ENCODE measurements around the gene RAB39A.
"Not testable (repeated sequence)": the region's sequence is repeated elsewhere in the genome, so short reads cannot be mapped to it uniquely, and the experiment has no call there.

Gene RAB39A, protein sequence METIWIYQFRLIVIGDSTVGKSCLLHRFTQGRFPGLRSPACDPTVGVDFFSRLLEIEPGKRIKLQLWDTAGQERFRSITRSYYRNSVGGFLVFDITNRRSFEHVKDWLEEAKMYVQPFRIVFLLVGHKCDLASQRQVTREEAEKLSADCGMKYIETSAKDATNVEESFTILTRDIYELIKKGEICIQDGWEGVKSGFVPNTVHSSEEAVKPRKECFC

DNA sequence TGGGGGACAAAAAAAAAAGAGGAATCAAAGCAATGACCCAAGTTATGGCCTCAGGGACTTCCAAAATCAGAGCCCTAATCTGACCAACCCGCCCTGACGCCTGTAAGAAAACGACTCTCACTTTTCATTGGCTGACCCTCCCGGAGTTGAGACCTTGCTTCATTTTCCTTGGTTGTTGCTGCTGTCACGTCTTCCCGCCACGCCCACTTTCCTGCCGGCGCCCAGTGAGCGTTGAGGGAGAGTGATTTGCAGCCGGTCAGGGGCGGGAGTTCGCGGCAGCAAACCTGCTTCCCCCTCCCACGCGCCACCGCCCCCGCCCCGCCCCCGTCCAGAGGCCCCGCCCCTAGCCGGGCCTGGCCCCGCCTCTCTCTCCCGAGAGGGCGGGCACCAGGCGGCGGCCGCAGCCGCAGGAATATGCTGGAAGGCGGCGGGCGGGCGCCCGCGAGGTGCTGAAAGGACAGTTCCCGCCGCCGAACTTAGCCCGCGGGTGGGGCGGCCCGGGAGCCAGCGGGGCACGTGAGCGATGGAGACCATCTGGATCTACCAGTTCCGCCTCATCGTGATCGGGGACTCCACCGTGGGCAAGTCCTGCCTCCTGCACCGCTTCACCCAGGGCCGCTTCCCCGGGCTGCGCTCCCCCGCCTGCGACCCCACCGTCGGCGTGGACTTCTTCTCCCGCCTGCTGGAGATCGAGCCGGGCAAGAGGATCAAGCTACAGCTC lies at the start of gene RAB39A:
RAB39A (plus strand) TSS at position 403 of the 721 bp plus-strand sequence; CDS start at position 524, 121 bp downstream.
- Histone ChIP-seq H3K27me3 (ENCODE audit: control insufficient read depth, insufficient read depth, low read length) (no peaks in the 10 kb centered on the region), H3K4me3 (ENCODE audit: low read length) (peak within 1 kb of the TSS; percentile 91), H3K27ac (ENCODE audit: low read length) (peak within 1 kb of the TSS; percentile 35), H3K9me3 (ENCODE audit: control insufficient read depth, low read depth, low read length) (no peaks in the 10 kb centered on the region), H3K36me3 (ENCODE audit: control insufficient read depth, low read depth, low read length) (no peaks in the 10 kb centered on the region), H3K4me1 (ENCODE audit: control insufficient read depth, low read depth, low read length) (peaks cover 3% of the 10 kb centered on the region), H3K9ac (ENCODE audit: low read length) (peak within 1 kb of the TSS; percentile 79)

DNA sequence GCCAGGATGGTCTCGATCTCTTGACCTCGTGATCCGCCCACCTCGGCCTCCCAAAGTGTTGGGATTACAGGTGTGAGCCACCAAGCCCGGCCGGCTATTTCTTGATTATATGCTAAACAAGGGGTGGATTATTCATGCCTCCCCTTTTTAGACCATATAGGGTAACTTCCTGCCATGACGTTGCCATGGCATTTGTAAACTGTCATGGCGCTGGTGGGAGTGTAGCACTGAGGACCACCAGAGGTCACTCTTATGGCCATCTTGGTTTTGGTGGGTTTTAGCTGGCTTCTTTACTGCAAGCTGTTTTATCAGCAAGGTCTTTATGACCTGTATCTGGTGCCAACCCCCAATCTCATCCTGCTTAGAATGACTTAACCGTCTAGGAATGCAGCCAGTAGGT lies 46.8 kb upstream of the RAB39A start:
- H3K36me3 ChIP-seq (ENCODE audit: control insufficient read depth, low read depth, low read length); H3K9ac ChIP-seq (ENCODE audit: low read length); H3K4me3 ChIP-seq (ENCODE audit: low read length); H3K4me1 ChIP-seq (ENCODE audit: control insufficient read depth, low read depth, low read length); H3K27ac ChIP-seq (ENCODE audit: low read length); H3K9me3 ChIP-seq (ENCODE audit: control insufficient read depth, low read depth, low read length); H3K27me3 ChIP-seq (ENCODE audit: control insufficient read depth, insufficient read depth, low read length): not testable (repeated sequence)

DNA sequence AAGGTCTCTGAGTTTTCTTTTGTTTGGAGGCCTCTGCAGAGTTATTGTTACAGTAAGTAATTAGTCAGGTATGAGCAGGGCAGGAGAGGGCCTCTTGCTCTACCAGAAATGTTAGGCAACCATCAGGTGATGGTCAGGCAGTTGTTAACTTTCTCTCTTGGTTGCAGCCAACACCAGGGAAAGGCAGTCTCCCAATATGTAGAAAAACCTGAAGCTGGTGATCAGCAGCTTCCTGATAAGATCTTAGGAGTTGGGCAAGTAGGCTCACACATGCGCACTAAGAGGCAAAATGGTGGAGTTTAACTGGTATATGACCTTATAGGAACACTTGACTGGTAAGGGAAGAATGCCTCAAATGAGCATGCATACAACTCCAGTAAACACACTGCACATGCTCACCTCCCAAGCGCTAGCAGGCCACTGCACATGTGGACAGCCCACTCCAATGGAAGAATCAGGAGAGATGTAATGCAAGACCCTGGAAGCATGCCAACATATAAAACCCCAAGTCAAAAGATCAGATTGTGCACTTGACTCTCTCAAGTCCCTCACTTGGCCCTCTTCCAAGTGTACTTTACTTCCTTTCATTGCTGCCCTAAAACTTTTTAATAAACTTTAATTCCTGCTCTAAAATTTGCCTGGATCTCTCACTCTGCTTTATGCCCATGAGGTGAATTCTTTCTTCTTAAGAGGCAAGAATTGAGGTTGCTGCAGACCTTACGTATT lies 46.0 kb upstream of the RAB39A start:
- no peaks in the 10 kb centered on the region for H3K27me3 ChIP-seq (ENCODE audit: control insufficient read depth, insufficient read depth, low read length)
- no peak overlapping the region for H3K9ac ChIP-seq (ENCODE audit: low read length)
- peaks cover 5% of the 10 kb centered on the region for H3K4me1 ChIP-seq (ENCODE audit: control insufficient read depth, low read depth, low read length)
- H3K4me3 ChIP-seq (ENCODE audit: low read length): no peak overlapping the region
- H3K27ac ChIP-seq (ENCODE audit: low read length): no peak overlapping the region
- H3K9me3 ChIP-seq (ENCODE audit: control insufficient read depth, low read depth, low read length): no peaks in the 10 kb centered on the region
- no peaks in the 10 kb centered on the region for H3K36me3 ChIP-seq (ENCODE audit: control insufficient read depth, low read depth, low read length)

DNA sequence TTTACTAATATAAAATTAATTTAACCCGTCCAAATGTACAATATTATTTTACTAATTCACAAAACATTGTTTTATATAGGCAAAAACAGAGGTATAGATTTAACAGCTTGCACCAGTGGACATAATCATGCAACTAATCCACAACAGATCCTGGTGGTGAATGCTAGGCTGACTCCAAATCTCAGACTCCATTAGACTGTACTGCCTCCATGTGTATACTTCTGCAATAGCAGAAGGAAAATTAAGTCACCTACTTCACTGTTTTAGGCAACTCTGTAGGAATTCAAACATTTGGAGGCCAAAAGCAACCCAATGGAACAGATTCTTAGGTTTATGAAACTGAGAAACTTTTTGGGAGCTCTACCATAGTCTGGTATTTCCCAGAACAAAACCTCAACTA lies 30.0 kb upstream of the RAB39A start:
- no peak overlapping the region for H3K4me3 ChIP-seq (ENCODE audit: low read length)
- H3K36me3 ChIP-seq (ENCODE audit: control insufficient read depth, low read depth, low read length): no peaks in the 10 kb centered on the region
- no peaks in the 10 kb centered on the region for H3K4me1 ChIP-seq (ENCODE audit: control insufficient read depth, low read depth, low read length)
- no peak overlapping the region for H3K27ac ChIP-seq (ENCODE audit: low read length)
- no peaks in the 10 kb centered on the region for H3K27me3 ChIP-seq (ENCODE audit: control insufficient read depth, insufficient read depth, low read length)
- H3K9me3 ChIP-seq (ENCODE audit: control insufficient read depth, low read depth, low read length): no peaks in the 10 kb centered on the region
- no peak overlapping the region for H3K9ac ChIP-seq (ENCODE audit: low read length)

DNA sequence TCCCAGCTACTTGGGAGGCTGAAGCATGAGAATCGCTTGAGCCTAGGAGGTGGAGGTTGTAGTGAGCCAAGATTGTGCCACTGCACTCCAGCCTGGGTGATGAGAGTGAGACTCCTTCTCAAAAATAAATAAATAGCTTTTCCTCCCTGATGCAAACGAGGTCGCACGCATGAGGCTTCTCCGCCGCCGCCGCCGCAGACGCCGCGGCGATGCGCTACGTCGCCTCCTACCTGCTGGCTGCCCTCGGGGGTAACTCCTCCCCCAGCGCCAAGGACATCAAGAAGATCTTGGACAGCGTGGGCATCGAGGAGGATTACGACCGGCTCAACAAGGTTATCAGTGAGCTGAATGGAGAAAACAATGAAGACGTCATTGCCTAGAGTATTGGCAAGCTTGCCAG lies 20.0 kb upstream of the RAB39A start:
- Histone ChIP-seq H3K9me3 (ENCODE audit: control insufficient read depth, low read depth, low read length) (no peaks in the 10 kb centered on the region), H3K9ac (ENCODE audit: low read length) (no peak overlapping the region), H3K36me3 (ENCODE audit: control insufficient read depth, low read depth, low read length) (no peaks in the 10 kb centered on the region), H3K27me3 (ENCODE audit: control insufficient read depth, insufficient read depth, low read length) (no peaks in the 10 kb centered on the region), H3K4me1 (ENCODE audit: control insufficient read depth, low read depth, low read length) (no peaks in the 10 kb centered on the region), H3K27ac (ENCODE audit: low read length) (no peak overlapping the region), H3K4me3 (ENCODE audit: low read length) (no peak overlapping the region)

DNA sequence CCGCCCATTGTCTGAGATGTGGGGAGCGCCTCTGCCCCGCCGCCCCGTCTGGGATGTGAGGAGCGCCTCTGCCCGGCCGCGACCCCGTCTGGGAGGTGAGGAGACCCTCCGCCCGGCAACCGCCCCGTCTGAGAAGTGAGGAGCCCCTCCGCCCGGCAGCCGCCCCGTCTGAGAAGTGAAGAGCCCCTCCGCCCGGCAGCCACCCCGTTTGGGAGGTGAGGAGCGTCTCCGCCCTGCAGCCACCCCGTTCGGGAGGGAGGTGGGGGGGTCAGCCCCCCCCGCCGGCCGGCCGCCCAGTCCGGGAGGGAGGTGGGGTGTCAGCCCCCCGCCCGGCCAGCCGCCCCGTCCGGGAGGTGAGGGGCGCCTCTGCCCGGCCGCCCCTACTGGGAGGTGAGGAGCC lies 15.8 kb upstream of the RAB39A start:
- not testable (repeated sequence) for H3K27ac ChIP-seq (ENCODE audit: low read length); H3K27me3 ChIP-seq (ENCODE audit: control insufficient read depth, insufficient read depth, low read length); H3K9me3 ChIP-seq (ENCODE audit: control insufficient read depth, low read depth, low read length); H3K36me3 ChIP-seq (ENCODE audit: control insufficient read depth, low read depth, low read length); H3K4me3 ChIP-seq (ENCODE audit: low read length); H3K9ac ChIP-seq (ENCODE audit: low read length); H3K4me1 ChIP-seq (ENCODE audit: control insufficient read depth, low read depth, low read length)

DNA sequence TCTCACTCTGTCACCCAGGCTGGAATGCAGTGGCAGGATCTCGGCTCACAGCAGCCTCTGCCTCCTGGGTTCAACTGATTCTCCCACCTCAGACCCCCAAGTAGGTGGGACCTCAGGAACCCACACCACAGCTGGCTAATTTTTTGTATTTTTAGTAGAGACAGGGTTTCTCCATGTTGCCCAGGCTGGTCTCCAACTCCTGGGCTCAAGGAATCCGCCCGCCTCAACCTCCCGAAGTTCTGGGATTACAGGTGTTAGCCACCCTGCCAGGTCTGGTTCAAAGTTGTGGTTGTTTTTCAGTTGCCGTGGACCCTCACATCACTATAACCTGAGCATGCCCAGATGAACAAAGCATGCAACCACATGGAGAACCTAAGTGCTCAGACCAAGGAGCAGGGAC lies 13.0 kb upstream of the RAB39A start:
- no peak overlapping the region for H3K4me3 ChIP-seq (ENCODE audit: low read length)
- no peak overlapping the region for H3K9ac ChIP-seq (ENCODE audit: low read length)
- no peaks in the 10 kb centered on the region for H3K4me1 ChIP-seq (ENCODE audit: control insufficient read depth, low read depth, low read length)
- no peaks in the 10 kb centered on the region for H3K36me3 ChIP-seq (ENCODE audit: control insufficient read depth, low read depth, low read length)
- no peak overlapping the region for H3K27ac ChIP-seq (ENCODE audit: low read length)
- H3K27me3 ChIP-seq (ENCODE audit: control insufficient read depth, insufficient read depth, low read length): no peaks in the 10 kb centered on the region
- H3K9me3 ChIP-seq (ENCODE audit: control insufficient read depth, low read depth, low read length): no peaks in the 10 kb centered on the region

DNA sequence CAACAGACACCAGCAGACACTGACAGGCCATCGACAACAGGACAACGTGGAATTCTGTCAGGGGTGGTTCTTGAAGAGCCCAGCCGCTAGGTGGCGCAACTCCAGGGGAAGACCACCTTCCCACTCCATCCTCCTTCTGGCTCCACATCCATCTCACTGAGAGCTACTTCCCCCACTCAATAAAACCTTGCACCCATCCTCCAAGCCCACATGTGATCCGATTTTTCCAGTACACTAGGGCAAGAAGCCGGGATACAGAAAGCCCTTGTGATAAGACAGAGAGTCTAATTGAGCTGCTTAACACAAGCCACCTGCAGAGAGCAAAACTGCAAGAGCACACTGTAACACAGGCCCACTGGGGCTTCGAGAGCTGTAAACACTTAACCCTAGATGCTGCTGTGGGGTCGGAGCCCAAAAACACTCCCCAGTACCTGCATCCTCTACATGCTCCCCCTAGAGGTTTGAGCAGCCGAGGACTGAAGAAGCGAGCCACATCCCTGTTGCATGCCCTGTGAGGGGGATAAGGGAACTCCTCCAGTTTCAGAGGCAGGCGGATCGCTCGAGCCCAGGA lies 11.5 kb upstream of the RAB39A start:
- Histone ChIP-seq H3K9ac (ENCODE audit: low read length) (no peak overlapping the region), H3K4me1 (ENCODE audit: control insufficient read depth, low read depth, low read length) (no peaks in the 10 kb centered on the region)

DNA sequence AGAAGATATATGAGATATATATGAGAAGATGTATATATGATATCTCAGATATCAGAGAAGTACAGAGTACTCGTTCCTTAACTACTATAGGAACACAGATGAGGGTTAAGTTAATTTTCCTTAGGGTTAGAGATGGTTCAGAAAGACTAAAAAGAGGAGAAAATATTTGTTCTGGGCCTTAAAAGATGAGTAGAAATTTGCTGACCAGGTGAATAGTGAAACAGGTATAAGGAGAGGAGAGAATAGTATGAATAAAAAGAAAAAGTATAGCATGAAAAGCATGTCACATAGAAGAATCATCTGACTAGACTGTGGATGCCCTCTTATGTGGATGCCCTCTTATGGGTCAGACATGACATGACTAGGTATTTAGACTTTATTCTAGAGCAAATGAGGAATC lies 6.3 kb upstream of the RAB39A start:
- Histone ChIP-seq H3K36me3 (ENCODE audit: control insufficient read depth, low read depth, low read length) (no peaks in the 10 kb centered on the region), H3K4me1 (ENCODE audit: control insufficient read depth, low read depth, low read length) (no peaks in the 10 kb centered on the region), H3K9me3 (ENCODE audit: control insufficient read depth, low read depth, low read length) (no peaks in the 10 kb centered on the region), H3K27ac (ENCODE audit: low read length) (no peak overlapping the region), H3K9ac (ENCODE audit: low read length) (no peak overlapping the region), H3K27me3 (ENCODE audit: control insufficient read depth, insufficient read depth, low read length) (no peaks in the 10 kb centered on the region), H3K4me3 (ENCODE audit: low read length) (no peak overlapping the region)

More for the DNA sequence above, 11.5 kb upstream of the RAB39A start:
- H3K9me3 ChIP-seq (ENCODE audit: control insufficient read depth, low read depth, low read length): no peaks in the 10 kb centered on the region
- no peaks in the 10 kb centered on the region for H3K27me3 ChIP-seq (ENCODE audit: control insufficient read depth, insufficient read depth, low read length)
- no peak overlapping the region for H3K4me3 ChIP-seq (ENCODE audit: low read length)
- no peaks in the 10 kb centered on the region for H3K36me3 ChIP-seq (ENCODE audit: control insufficient read depth, low read depth, low read length)
- no peak overlapping the region for H3K27ac ChIP-seq (ENCODE audit: low read length)

DNA sequence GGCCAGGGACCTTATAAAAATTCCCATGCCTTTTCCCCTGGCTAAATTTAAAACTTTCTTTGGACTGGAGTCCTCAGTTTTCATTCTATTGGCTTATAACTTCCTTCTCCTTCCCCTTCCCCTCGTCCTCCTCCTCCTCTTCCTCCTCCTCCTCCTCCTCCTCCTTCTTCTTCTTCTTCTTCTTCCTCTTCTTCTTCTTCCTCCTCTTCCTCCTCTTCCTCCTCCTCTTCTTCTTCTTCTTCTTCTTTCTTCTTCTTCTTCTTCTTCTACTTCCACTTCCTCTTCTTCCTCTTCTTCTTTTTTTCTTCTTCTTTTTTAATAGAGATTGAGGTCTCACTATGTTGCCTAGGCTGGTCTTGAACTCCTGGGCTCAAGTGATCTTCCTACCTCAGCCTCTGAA lies 4.7 kb upstream of the RAB39A start:
- H3K36me3 ChIP-seq (ENCODE audit: control insufficient read depth, low read depth, low read length); H3K4me1 ChIP-seq (ENCODE audit: control insufficient read depth, low read depth, low read length); H3K9me3 ChIP-seq (ENCODE audit: control insufficient read depth, low read depth, low read length); H3K27ac ChIP-seq (ENCODE audit: low read length); H3K9ac ChIP-seq (ENCODE audit: low read length); H3K27me3 ChIP-seq (ENCODE audit: control insufficient read depth, insufficient read depth, low read length); H3K4me3 ChIP-seq (ENCODE audit: low read length): not testable (repeated sequence)

DNA sequence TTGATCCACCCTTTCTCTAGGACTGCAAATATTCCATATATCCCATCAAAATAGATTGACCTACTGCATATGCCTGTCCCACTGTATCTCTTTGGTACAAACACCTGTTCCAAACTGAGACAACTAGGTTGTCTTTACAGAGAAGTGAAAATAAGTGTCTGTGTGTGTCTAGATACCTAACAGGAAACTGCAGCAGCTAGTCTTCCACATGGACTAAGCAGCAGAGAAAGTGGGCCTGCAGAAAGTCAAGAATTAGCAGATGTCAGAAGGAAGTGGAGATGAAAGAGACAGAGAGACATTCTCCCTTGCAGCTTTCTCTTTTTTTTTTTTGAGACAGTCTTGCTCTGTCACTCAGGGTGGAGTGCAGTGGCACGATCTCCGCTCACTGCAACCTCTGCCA lies 3.9 kb upstream of the RAB39A start:
- H3K9ac ChIP-seq (ENCODE audit: low read length): no peak overlapping the region
- no peaks in the 10 kb centered on the region for H3K27me3 ChIP-seq (ENCODE audit: control insufficient read depth, insufficient read depth, low read length)
- no peak overlapping the region for H3K4me3 ChIP-seq (ENCODE audit: low read length)
- no peaks in the 10 kb centered on the region for H3K9me3 ChIP-seq (ENCODE audit: control insufficient read depth, low read depth, low read length)
- no peaks in the 10 kb centered on the region for H3K36me3 ChIP-seq (ENCODE audit: control insufficient read depth, low read depth, low read length)
- no peak overlapping the region for H3K27ac ChIP-seq (ENCODE audit: low read length)
- H3K4me1 ChIP-seq (ENCODE audit: control insufficient read depth, low read depth, low read length): no peaks in the 10 kb centered on the region

Measured in iPS-18a (cell line).